SK-N-SH treated with all-trans-retinoic acid at 6 μM for 48 hours (cell line): Measurements from ENCODE around the gene TSC22D1.
"Not testable (repeated sequence)": the region's sequence is repeated elsewhere in the genome, so short reads cannot be mapped to it uniquely, and the experiment has no call there.

Source experiments
- ATAC-seq: fragments of 200-7000 bp; cut with Tn5 transposase; 3 replicates; pipeline ENCODE4 v1.9.1; 2020; ENCODE audit warnings: mild to moderate bottlenecking, moderate library complexity
- ARNTL ChIP-seq: fragments of 450-650 bp; formaldehyde crosslinking; IDR thresholded peaks from 2 replicates; pipeline ENCODE4 v1.5.0; 2020; ENCODE audit warnings: low read depth, mild to moderate bottlenecking, moderate library complexity, borderline replicate concordance
- CSDC2 ChIP-seq: fragments of 250-450 bp; sonication (Bioruptor Pico); IDR thresholded peaks from 2 replicates; pipeline ENCODE4 v1.5.0; 2020; ENCODE audit warnings: mild to moderate bottlenecking, moderate library complexity
- ESRRG ChIP-seq: fragments of 250-450 bp; sonication (Bioruptor Pico); IDR thresholded peaks from 2 replicates; pipeline ENCODE4 v1.6.1; 2021; ENCODE audit warnings: mild to moderate bottlenecking
- GLIS3 ChIP-seq: fragments of 250-450 bp; sonication (Bioruptor Pico); IDR thresholded peaks from 2 replicates; pipeline ENCODE4 v1.5.0; 2020; ENCODE audit warnings: mild to moderate bottlenecking, moderate library complexity
- OSR1 ChIP-seq: fragments of 250-450 bp; sonication (Bioruptor Pico); IDR thresholded peaks from 2 replicates; pipeline ENCODE4 v1.8.0; 2022; ENCODE audit warnings: moderate library complexity, mild to moderate bottlenecking, inconsistent platforms
- PPARA ChIP-seq: fragments of 250-450 bp; sonication (Bioruptor Pico); IDR thresholded peaks from 2 replicates; pipeline ENCODE4 v1.5.0; 2020; ENCODE audit warnings: mild to moderate bottlenecking, borderline replicate concordance
- RARB ChIP-seq: fragments of 250-450 bp; sonication (Bioruptor Pico); IDR thresholded peaks from 2 replicates; pipeline ENCODE4 v1.8.0; 2021; ENCODE audit warnings: mild to moderate bottlenecking, moderate library complexity
- SNAI2 ChIP-seq: fragments of 250-450 bp; sonication (Bioruptor Pico); IDR thresholded peaks from 2 replicates; pipeline ENCODE4 v1.5.0; 2020; ENCODE audit warnings: mild to moderate bottlenecking, moderate library complexity
- TCF4 ChIP-seq: fragments of 250-450 bp; sonication (Bioruptor Pico); IDR thresholded peaks from 2 replicates; pipeline ENCODE4 v1.8.0; 2021; ENCODE audit warnings: mild to moderate bottlenecking, moderate library complexity, borderline replicate concordance
- TOX ChIP-seq: fragments of 250-450 bp; sonication (Bioruptor Pico); IDR thresholded peaks from 2 replicates; pipeline ENCODE4 v1.8.0; 2021; ENCODE audit warnings: mild to moderate bottlenecking, moderate library complexity, borderline replicate concordance
- ZFP3 ChIP-seq: fragments of 250-450 bp; sonication (Bioruptor Pico); IDR thresholded peaks from 2 replicates; pipeline ENCODE4 v1.5.0; 2020; ENCODE audit warnings: mild to moderate bottlenecking, moderate library complexity
- ZFP30 ChIP-seq: fragments of 450-650 bp; formaldehyde crosslinking; IDR thresholded peaks from 2 replicates; pipeline ENCODE4 v1.5.0; 2022; ENCODE audit warnings: mild to moderate bottlenecking, moderate library complexity
- ZNF565 ChIP-seq: fragments of 450-650 bp; formaldehyde crosslinking; conservative IDR thresholded peaks from 2 replicates; pipeline ENCODE4 v1.5.0; 2020; ENCODE audit warnings: low read depth, mild to moderate bottlenecking, moderate library complexity
- ZNF70 ChIP-seq: fragments of 450-650 bp; formaldehyde crosslinking; IDR thresholded peaks from 2 replicates; pipeline ENCODE4 v1.5.0; 2020; ENCODE audit warnings: mild to moderate bottlenecking, moderate library complexity
- ZNF8 ChIP-seq: fragments of 450-650 bp; formaldehyde crosslinking; IDR thresholded peaks from 2 replicates; pipeline ENCODE4 v1.5.0; 2020; ENCODE audit warnings: mild to moderate bottlenecking, moderate library complexity
- TF ChIP-seq, protein P1 (sequence below): fragments of 250-450 bp; sonication (Bioruptor Pico); IDR thresholded peaks from 2 replicates; pipeline ENCODE4 v1.5.1; 2020; ENCODE audit warnings: low read depth, mild to moderate bottlenecking, moderate library complexity
- TF ChIP-seq, protein P2 (sequence below): fragments of 250-450 bp; sonication (Bioruptor Pico); IDR thresholded peaks from 2 replicates; pipeline ENCODE4 v1.8.0; 2020; ENCODE audit warnings: mild to moderate bottlenecking, moderate library complexity, borderline replicate concordance
- TF ChIP-seq, protein P3 (sequence below): fragments of 250-450 bp; sonication (Bioruptor Pico); IDR thresholded peaks from 2 replicates; pipeline ENCODE4 v1.5.0; 2020; ENCODE audit warnings: mild to moderate bottlenecking, moderate library complexity
- TF ChIP-seq, protein P4 (sequence below): fragments of 250-450 bp; sonication (Bioruptor Pico); IDR thresholded peaks from 2 replicates; pipeline ENCODE4 v1.5.1; 2021; ENCODE audit warnings: mild to moderate bottlenecking, moderate library complexity
- TF ChIP-seq, protein P5 (sequence below): fragments of 250-450 bp; sonication (Bioruptor Pico); IDR thresholded peaks from 2 replicates; pipeline ENCODE4 v1.8.0; 2021; ENCODE audit warnings: low read depth, mild to moderate bottlenecking, moderate library complexity, borderline replicate concordance

The TSC22D1 gene

DNA sequence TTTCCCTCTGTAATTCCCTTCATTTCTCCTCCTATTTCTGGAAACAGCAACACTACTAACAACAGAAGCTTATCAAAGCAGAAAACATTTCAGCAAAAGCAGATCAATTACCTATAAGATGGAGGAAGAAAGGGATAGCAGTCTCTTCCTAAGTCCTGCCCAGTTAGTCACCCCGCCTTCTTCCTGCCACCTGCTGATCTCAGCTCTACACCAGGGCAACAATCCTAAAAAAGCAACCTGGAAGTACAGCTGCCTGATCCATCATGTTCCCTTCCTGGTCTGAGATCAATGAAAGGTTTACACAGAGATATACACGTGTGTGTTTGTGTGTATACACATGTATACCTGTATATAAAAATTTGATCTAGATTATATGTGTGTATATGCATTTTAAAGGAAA is 59.4 kb downstream of the TSC22D1 start:
- TF ChIP-seq, protein P1, sequence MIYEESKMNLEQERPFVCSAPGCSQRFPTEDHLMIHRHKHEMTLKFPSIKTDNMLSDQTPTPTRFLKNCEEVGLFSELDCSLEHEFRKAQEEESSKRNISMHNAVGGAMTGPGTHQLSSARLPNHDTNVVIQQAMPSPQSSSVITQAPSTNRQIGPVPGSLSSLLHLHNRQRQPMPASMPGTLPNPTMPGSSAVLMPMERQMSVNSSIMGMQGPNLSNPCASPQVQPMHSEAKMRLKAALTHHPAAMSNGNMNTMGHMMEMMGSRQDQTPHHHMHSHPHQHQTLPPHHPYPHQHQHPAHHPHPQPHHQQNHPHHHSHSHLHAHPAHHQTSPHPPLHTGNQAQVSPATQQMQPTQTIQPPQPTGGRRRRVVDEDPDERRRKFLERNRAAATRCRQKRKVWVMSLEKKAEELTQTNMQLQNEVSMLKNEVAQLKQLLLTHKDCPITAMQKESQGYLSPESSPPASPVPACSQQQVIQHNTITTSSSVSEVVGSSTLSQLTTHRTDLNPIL (CRISPR knock-in tag) = no peak
- TF ChIP-seq ESRRG = no peak
- TF ChIP-seq ZFP30 (CRISPR knock-in tag) = no peak
- no peak for TF ChIP-seq ZNF70 (CRISPR knock-in tag)
- no peak for TF ChIP-seq PPARA (CRISPR knock-in tag)
- TF ChIP-seq, all 23 proteins: peak for 0
- ATAC-seq = no peak

DNA sequence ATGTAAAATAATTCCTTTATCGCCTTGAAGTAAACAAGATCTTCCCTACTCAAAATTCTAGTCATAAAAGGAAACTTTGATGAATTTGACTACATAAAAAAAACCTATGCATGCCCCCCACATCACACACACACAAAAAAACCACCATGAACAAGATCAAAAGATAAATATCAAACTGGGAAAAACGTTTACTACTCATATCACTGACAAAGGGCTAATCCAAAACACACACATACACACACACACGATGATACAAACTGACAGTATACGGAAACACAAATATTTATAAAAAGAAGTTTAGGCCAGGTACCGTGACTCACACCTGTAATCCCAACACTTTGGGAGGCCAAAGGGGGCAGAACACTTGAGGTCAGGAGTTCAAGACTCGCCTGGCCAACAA is 61.9 kb downstream of the TSC22D1 start:
- no peak for ATAC-seq
- TF ChIP-seq TOX (CRISPR knock-in tag) = no peak
- TF ChIP-seq, all 23 proteins: peak for 0

DNA sequence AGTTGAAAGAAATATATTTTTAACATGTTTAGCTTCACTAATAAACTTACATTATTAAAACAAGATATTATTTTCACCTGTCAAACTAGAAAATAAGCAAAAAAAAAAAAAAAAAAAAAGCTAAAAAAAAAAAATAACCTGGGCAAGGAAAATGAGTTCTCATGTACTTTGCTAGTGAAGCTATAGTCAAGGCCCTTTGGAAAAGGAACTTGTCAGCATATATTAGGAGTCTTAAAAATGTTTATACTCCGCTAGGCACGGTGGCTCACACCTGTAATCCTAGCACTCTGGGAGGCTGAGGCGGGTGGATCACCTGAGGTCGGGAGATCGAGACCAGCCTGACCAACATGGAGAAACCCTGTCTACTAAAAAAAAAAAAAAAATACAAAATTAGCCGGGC is 66.3 kb downstream of the TSC22D1 start:
- ATAC-seq = not testable (repeated sequence)

DNA sequence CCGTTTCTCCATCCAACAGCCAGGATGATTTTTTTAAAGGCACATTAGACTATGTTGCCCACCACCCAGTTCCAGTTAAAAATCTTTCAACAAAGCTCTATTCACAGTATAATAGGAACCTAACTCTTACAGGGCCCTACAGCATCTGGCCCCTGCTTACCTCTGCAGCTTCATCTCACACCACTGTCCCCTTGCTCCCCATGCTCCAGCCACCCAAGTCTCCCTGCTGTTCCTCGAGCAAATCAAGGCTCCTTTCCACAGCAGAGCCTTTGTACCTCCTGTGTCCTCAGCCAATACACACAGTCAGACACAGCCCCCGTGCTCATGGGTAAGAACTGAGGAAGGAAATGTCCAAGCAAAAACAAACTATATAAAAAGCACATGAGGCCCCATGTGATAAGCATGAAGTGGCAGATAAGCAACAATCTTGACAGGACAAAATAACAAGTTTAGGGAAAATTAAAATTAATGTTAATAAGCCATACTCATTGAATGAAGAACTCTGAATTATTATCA is 67.5 kb downstream of the TSC22D1 start:
- no peak for ATAC-seq

DNA sequence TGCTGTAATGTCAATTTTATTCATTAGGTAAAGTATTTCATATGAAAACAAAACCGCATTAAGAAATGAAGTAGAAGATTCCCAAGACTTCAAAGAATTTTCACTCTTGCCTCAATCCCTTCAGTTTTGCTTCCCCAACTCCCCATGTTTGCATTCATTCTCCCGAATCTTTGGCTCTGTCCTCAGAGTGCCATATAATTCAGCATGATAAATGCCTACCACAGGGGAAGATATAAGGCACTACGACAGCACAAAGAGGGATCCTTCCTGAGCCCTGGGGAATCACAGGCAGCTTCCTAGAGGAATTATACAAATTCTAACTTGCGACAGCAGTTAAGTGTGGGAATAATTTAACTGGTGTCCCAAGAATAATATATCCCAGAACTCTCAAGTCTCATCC is 68.5 kb downstream of the TSC22D1 start:
- TF ChIP-seq TOX (CRISPR knock-in tag) (no peak), ZFP30 (CRISPR knock-in tag) (no peak), PPARA (CRISPR knock-in tag) (no peak)
- TF ChIP-seq, protein P2, sequence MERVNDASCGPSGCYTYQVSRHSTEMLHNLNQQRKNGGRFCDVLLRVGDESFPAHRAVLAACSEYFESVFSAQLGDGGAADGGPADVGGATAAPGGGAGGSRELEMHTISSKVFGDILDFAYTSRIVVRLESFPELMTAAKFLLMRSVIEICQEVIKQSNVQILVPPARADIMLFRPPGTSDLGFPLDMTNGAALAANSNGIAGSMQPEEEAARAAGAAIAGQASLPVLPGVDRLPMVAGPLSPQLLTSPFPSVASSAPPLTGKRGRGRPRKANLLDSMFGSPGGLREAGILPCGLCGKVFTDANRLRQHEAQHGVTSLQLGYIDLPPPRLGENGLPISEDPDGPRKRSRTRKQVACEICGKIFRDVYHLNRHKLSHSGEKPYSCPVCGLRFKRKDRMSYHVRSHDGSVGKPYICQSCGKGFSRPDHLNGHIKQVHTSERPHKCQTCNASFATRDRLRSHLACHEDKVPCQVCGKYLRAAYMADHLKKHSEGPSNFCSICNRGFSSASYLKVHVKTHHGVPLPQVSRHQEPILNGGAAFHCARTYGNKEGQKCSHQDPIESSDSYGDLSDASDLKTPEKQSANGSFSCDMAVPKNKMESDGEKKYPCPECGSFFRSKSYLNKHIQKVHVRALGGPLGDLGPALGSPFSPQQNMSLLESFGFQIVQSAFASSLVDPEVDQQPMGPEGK = no peak
- no peak for ATAC-seq

More for the DNA sequence above, 67.5 kb downstream of the TSC22D1 start:
- no peak for TF ChIP-seq ZFP3 (CRISPR knock-in tag)
- TF ChIP-seq, protein P3, sequence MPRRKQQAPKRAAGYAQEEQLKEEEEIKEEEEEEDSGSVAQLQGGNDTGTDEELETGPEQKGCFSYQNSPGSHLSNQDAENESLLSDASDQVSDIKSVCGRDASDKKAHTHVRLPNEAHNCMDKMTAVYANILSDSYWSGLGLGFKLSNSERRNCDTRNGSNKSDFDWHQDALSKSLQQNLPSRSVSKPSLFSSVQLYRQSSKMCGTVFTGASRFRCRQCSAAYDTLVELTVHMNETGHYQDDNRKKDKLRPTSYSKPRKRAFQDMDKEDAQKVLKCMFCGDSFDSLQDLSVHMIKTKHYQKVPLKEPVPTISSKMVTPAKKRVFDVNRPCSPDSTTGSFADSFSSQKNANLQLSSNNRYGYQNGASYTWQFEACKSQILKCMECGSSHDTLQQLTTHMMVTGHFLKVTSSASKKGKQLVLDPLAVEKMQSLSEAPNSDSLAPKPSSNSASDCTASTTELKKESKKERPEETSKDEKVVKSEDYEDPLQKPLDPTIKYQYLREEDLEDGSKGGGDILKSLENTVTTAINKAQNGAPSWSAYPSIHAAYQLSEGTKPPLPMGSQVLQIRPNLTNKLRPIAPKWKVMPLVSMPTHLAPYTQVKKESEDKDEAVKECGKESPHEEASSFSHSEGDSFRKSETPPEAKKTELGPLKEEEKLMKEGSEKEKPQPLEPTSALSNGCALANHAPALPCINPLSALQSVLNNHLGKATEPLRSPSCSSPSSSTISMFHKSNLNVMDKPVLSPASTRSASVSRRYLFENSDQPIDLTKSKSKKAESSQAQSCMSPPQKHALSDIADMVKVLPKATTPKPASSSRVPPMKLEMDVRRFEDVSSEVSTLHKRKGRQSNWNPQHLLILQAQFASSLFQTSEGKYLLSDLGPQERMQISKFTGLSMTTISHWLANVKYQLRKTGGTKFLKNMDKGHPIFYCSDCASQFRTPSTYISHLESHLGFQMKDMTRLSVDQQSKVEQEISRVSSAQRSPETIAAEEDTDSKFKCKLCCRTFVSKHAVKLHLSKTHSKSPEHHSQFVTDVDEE (CRISPR knock-in tag) = no peak
- no peak for TF ChIP-seq ZNF565 (CRISPR knock-in tag)
- no peak for TF ChIP-seq ZNF8 (CRISPR knock-in tag)
- no peak for TF ChIP-seq GLIS3 (CRISPR knock-in tag)
- TF ChIP-seq ARNTL (CRISPR knock-in tag) = no peak
- no peak for TF ChIP-seq ZFP30 (CRISPR knock-in tag)
- TF ChIP-seq, protein P4, sequence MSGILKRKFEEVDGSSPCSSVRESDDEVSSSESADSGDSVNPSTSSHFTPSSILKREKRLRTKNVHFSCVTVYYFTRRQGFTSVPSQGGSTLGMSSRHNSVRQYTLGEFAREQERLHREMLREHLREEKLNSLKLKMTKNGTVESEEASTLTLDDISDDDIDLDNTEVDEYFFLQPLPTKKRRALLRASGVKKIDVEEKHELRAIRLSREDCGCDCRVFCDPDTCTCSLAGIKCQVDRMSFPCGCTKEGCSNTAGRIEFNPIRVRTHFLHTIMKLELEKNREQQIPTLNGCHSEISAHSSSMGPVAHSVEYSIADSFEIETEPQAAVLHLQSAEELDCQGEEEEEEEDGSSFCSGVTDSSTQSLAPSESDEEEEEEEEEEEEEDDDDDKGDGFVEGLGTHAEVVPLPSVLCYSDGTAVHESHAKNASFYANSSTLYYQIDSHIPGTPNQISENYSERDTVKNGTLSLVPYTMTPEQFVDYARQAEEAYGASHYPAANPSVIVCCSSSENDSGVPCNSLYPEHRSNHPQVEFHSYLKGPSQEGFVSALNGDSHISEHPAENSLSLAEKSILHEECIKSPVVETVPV (CRISPR knock-in tag) = no peak
- TF ChIP-seq SNAI2 (CRISPR knock-in tag) = no peak
- TF ChIP-seq, all 23 proteins: peak for 0

DNA sequence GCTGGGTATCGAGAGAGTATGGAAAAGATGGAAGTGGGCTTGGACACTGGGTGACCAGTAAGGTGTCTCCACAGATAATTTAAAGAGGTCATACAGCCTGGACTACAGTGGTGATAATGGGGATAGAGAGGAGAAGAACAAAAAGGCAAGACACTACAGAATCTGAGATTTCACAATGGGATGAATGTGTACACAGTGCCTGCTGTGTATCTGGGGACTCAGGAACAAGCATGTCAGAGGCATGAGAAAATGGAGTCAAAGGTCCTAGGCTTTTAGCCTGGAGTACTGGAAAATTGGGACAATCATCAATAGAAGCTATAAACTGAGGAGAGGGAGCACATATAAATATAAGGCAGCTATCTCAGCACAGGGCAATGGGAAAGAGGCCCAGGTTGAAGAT is 69.4 kb downstream of the TSC22D1 start:
- ATAC-seq = no peak
- no peak for TF ChIP-seq RARB (CRISPR knock-in tag)
- TF ChIP-seq, protein P3 (CRISPR knock-in tag) = no peak
- no peak for TF ChIP-seq OSR1
- TF ChIP-seq ARNTL (CRISPR knock-in tag) = no peak
- TF ChIP-seq TCF4 (CRISPR knock-in tag) = no peak
- TF ChIP-seq ZNF70 (CRISPR knock-in tag) = no peak
- TF ChIP-seq, protein P5, sequence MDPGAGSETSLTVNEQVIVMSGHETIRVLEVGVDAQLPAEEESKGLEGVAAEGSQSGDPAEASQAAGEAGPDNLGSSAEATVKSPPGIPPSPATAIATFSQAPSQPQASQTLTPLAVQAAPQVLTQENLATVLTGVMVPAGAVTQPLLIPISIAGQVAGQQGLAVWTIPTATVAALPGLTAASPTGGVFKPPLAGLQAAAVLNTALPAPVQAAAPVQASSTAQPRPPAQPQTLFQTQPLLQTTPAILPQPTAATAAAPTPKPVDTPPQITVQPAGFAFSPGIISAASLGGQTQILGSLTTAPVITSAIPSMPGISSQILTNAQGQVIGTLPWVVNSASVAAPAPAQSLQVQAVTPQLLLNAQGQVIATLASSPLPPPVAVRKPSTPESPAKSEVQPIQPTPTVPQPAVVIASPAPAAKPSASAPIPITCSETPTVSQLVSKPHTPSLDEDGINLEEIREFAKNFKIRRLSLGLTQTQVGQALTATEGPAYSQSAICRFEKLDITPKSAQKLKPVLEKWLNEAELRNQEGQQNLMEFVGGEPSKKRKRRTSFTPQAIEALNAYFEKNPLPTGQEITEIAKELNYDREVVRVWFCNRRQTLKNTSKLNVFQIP (CRISPR knock-in tag) = no peak
- no peak for TF ChIP-seq PPARA (CRISPR knock-in tag)
- no peak for TF ChIP-seq CSDC2
- no peak for TF ChIP-seq ESRRG
- no peak for TF ChIP-seq TOX (CRISPR knock-in tag)
- no peak for TF ChIP-seq SNAI2 (CRISPR knock-in tag)
